Subcutaneous abdominal adipose tissue (tissue), 5 donors: ENCODE results near the gene EDARADD.
A peak's percentile ranks its signal among the peaks of the same experiment; 100 is the strongest.

Source experiments
- H3K27ac ChIP-seq: one replicate; pipeline ENCODE4 v1.7.0; 2013; ENCODE audit warnings: low read depth, mild to moderate bottlenecking, inconsistent platforms, low read length, moderate library complexity
- H3K27me3 ChIP-seq, 5 donors: one replicate each; pipeline ENCODE4 v1.7.0; 2013; ENCODE audit warnings: low read length in 5 of 5, inconsistent platforms in 1 of 5; ENCODE audit not compliant: control insufficient read depth in 5 of 5, insufficient read depth in 4 of 5
- H3K36me3 ChIP-seq, 5 donors: one replicate each; pipeline ENCODE4 v1.7.0; 2013; ENCODE audit warnings: low read length in 5 of 5; ENCODE audit not compliant: control insufficient read depth in 5 of 5, insufficient read depth in 5 of 5
- H3K4me1 ChIP-seq, 5 donors: one replicate each; pipeline ENCODE4 v1.7.0; 2013; ENCODE audit warnings: low read length in 5 of 5, mild to moderate bottlenecking in 3 of 5, moderate library complexity in 1 of 5; ENCODE audit not compliant: control insufficient read depth in 5 of 5, insufficient read depth in 5 of 5
- H3K4me3 ChIP-seq, 5 donors: one replicate each; pipeline ENCODE4 v1.7.0; 2013; ENCODE audit warnings: low read length in 5 of 5, low read depth in 1 of 5
- H3K9ac ChIP-seq, 5 donors: one replicate each; pipeline ENCODE4 v1.7.0; 2013; ENCODE audit warnings: low read length in 5 of 5, mild to moderate bottlenecking in 4 of 5, moderate library complexity in 3 of 5
- H3K9me3 ChIP-seq, 5 donors: one replicate each; pipeline ENCODE4 v1.7.0; 2013; ENCODE audit warnings: low read length in 5 of 5; ENCODE audit not compliant: control insufficient read depth in 5 of 5
- donor health status: healthy.
- donor health status: healthy.
- donor health status: healthy.
- donor health status: healthy.
- donor health status: healthy.

The EDARADD gene

DNA sequence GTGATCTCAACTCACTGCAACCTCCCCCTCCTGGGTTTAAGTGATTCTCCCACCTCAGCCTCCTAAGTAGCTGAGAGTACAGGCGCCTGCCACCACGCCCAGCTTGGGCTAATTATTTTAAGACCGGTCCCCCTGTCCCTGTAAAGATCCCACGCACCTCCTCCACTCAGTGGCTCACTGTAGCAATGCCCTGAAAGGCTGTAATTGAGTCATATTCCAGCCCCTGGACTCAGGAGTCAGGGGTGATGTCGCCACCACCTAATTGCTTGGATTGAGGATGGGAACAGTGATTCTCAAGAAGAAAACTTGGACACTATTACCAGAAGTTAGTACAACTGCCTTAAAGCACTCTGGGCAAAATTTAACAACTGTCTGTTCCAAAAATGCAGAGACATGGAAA lies 3.1 kb upstream of the EDARADD start:
- H3K27me3 ChIP-seq = peaks cover 3 to 15% (median 7%) of the 10 kb centered on the region in 5 donors

DNA sequence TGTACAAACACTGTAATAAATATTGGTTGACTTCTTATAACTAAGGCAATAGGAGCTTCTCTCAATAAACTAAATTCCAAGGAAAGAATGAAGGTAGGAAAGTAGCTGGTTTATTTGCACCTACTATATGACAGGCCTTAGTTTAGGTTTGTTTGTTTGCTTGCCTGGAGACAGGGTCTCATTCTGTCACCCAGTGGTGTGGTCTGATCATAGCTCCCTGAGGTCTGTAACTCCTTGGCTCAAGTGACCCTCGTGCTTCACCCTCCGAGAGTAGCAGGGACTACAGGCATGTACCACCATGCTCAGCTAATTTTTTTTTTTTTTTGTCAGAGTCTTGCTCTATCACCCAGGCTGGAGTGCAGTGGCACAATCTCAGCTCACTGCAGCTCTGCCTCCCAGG lies 1.9 kb upstream of the EDARADD start:
- H3K4me1 ChIP-seq = peaks cover 0 to 19% (median 14%) of the 10 kb centered on the region in 5 donors
- peaks cover 9 to 26% (median 13%) of the 10 kb centered on the region in 5 donors for H3K27me3 ChIP-seq
- no peaks in the 10 kb centered on the region for H3K9me3 ChIP-seq
- H3K27ac ChIP-seq = no peak overlapping the region
- no peaks in the 10 kb centered on the region for H3K36me3 ChIP-seq
- H3K4me3 ChIP-seq = no peak overlapping the region
- no peak overlapping the region for H3K9ac ChIP-seq

More for the DNA sequence above, 3.1 kb upstream of the EDARADD start:
- Histone ChIP-seq H3K36me3 (no peaks in the 10 kb centered on the region), H3K4me3 (no peak overlapping the region), H3K9me3 (no peaks in the 10 kb centered on the region), H3K9ac (no peak overlapping the region), H3K27ac (no peak overlapping the region), H3K4me1 (peaks cover 0 to 16% (median 12%) of the 10 kb centered on the region in 5 donors)

- H3K27me3 ChIP-seq = peaks cover 9 to 34% (median 17%) of the 10 kb centered on the region in 5 donors
- peaks cover 0 to 19% (median 14%) of the 10 kb centered on the region in 5 donors for H3K4me1 ChIP-seq
- H3K27ac ChIP-seq = no peak overlapping the region
- H3K4me3 ChIP-seq = peak overlapping the region; percentile 48 to 78 (median 69)
- H3K9me3 ChIP-seq = no peaks in the 10 kb centered on the region
- H3K9ac ChIP-seq = peak overlapping the region in 1 of 5 donors; percentile 39
- H3K36me3 ChIP-seq = no peaks in the 10 kb centered on the region
Measured at GRCh38 chr1:236394879-236395229, 768 bp downstream of the EDARADD start.

GRCh38 chr1:236395230-236395946 lies 1.3 kb downstream of the EDARADD start:
- Histone ChIP-seq H3K9me3 (no peaks in the 10 kb centered on the region), H3K27ac (no peak overlapping the region), H3K9ac (peak overlapping the region in 1 of 5 donors; percentile 39), H3K4me3 (peak overlapping the region in 4 of 5 donors; percentile 66 to 78 (median 72)), H3K4me1 (peaks cover 0 to 19% (median 14%) of the 10 kb centered on the region in 5 donors), H3K36me3 (no peaks in the 10 kb centered on the region), H3K27me3 (peaks cover 9 to 34% (median 17%) of the 10 kb centered on the region in 5 donors)

DNA sequence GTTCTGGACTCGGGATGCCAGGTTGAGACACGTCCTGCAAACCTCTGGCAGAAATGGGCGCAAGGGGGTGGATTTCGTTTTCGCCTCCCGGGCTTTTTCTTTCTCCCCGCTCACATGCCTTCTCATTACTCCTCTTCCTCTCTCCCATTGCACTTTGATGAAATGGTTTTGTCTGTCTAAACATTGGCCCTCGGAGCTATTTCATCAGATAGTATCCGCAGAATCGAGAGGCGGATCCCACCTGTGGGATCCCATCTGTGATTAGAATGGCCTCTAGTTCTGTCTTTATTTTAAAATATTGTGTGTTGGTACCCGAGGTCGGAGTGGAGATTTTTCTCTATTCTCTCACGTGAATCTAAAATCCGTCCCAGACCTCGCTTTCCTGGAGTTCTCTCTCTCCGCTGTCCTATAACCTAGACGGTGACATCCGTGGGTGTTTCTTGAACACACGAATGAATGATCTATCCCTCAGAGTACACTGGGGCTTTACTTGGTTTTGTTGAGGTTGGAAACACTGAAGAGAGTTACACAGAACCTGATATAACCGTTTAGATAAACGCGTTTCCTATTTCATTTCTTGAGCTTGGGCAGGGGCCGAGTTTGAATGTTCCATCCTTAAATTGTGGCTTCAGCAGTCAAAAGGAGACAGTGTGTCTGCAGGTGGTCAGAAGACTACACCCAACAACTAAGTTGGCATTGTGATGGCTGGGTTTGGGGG lies 2.0 kb downstream of the EDARADD start:
- Histone ChIP-seq H3K4me1 (peaks cover 0 to 19% (median 14%) of the 10 kb centered on the region in 5 donors), H3K36me3 (no peaks in the 10 kb centered on the region), H3K27me3 (peaks cover 9 to 34% (median 17%) of the 10 kb centered on the region in 5 donors), H3K9ac (no peak overlapping the region), H3K4me3 (peak overlapping the region in 4 of 5 donors; percentile 47 to 78 (median 72)), H3K27ac (no peak overlapping the region), H3K9me3 (no peaks in the 10 kb centered on the region)

DNA sequence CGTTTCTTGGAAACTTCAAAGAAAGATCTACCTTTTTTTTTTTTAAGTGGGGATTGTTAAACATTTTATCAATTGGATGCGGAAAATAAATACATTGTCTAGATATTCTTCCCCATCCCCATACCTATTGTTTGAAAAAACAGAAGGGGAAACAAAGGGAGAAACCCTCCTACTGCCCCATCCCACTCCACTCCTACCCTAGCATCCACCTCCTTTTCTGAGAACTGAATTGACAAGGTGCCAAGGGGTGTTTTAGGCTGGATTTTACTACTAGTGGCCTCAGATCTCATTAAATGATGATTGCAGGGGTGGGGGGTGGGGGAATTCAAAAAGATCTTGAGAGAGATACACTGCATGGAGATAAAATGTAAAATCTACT lies 2.6 kb downstream of the EDARADD start:
- Histone ChIP-seq H3K4me3 (no peak overlapping the region), H3K36me3 (no peaks in the 10 kb centered on the region), H3K9me3 (no peaks in the 10 kb centered on the region), H3K27ac (no peak overlapping the region), H3K4me1 (peaks cover 0 to 19% (median 14%) of the 10 kb centered on the region in 5 donors), H3K27me3 (peaks cover 9 to 34% (median 17%) of the 10 kb centered on the region in 5 donors), H3K9ac (no peak overlapping the region)

DNA sequence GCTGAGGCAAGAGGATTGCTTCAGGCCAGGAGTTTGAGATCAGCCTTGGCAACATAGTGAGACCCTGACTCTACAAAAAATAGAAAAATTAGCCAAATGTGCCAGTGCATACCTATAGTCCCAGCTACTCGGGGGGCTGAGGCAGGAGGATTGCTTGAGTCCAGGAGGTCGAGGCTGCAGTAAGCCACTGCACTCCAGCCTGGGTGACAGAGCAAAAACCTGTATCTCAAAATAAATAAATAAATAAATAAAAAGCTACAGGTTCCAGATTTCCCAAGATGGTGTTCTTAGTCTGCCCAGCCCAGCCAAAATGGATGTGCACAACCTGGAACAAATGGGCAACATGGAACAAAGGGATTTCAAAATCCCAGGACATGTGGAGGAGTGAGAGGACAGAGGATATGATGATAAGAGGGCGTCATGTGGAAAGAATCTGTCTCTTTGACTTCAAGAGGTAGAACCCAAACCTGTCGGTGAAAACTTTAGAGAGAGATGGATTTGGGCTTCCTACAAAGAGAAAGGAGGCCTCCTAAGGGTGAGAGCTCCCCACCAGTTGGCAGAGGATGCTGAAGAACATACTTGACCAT lies 3.2 kb downstream of the EDARADD start:
- Histone ChIP-seq H3K4me3 (no peak overlapping the region), H3K9me3 (no peaks in the 10 kb centered on the region), H3K27ac (no peak overlapping the region), H3K4me1 (peaks cover 0 to 19% (median 14%) of the 10 kb centered on the region in 5 donors), H3K9ac (no peak overlapping the region), H3K27me3 (peaks cover 9 to 34% (median 17%) of the 10 kb centered on the region in 5 donors), H3K36me3 (no peaks in the 10 kb centered on the region)

DNA sequence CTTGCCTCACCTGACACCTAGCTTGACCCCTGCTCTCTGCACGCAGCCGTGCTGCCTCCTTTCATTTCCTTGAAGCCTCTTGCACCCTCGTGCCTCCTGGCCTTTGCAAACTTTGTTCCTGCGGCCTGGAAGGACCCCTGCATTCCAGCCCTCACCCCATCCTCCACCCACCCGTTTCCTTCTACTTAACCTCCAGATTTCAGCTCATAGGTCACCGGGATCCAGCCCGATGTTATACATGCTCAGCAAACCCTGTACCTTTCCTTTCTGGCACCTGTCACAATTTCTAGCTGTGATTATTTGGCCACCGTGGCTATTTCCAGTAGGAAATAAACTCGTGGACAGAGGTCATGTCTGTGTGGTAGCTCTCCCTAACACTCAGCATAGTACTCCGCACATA lies 4.5 kb downstream of the EDARADD start:
- no peaks in the 10 kb centered on the region for H3K36me3 ChIP-seq
- H3K4me1 ChIP-seq = peaks cover 0 to 19% (median 14%) of the 10 kb centered on the region in 5 donors
- no peak overlapping the region for H3K4me3 ChIP-seq
- no peak overlapping the region for H3K27ac ChIP-seq
- H3K9ac ChIP-seq = no peak overlapping the region
- H3K27me3 ChIP-seq = peaks cover 9 to 34% (median 17%) of the 10 kb centered on the region in 5 donors
- H3K9me3 ChIP-seq = no peaks in the 10 kb centered on the region

- H3K36me3 ChIP-seq = no peaks in the 10 kb centered on the region
- no peak overlapping the region for H3K9ac ChIP-seq
- H3K4me1 ChIP-seq = peaks cover 0 to 15% (median 10%) of the 10 kb centered on the region in 5 donors
- H3K4me3 ChIP-seq = no peak overlapping the region
- no peaks in the 10 kb centered on the region for H3K9me3 ChIP-seq
- no peak overlapping the region for H3K27ac ChIP-seq
- H3K27me3 ChIP-seq = peaks cover 9 to 27% (median 17%) of the 10 kb centered on the region in 5 donors
Measured at GRCh38 chr1:236400061-236400603, 6.0 kb downstream of the EDARADD start.
